ENCODE results near the gene SLC9A5. TPM values are rescaled to one million over a fixed set of nuclear protein-coding genes. Genes with fewer than 3 reads are reported as not detected.

SLC9A5 gene
- total and polyA plus RNA-seq, 9 of the 15 experiments (the other 6 are each of a cell fraction or from before 2014, with no cell fraction given) = 0.06 to 3.1 (median 1.2) TPM

DNA sequence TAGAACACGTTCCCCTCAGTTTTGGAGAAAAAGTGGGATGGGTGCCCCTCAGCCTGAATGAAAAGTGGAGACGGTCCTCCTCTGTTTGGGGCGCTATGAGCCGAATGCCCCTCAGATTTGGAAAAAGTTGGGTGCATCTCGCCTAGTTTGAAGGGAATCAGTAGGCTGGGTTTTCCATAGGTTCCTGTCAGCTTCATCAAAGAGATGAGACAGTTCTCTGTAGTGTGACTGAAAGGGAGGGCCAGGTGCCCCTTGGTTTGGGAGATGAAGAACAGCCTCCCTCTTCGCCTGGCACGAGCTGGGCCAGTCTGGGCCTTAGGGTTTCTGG lies 742 bp upstream of the SLC9A5 start (continued):
- TF ChIP-seq, protein P1, sequence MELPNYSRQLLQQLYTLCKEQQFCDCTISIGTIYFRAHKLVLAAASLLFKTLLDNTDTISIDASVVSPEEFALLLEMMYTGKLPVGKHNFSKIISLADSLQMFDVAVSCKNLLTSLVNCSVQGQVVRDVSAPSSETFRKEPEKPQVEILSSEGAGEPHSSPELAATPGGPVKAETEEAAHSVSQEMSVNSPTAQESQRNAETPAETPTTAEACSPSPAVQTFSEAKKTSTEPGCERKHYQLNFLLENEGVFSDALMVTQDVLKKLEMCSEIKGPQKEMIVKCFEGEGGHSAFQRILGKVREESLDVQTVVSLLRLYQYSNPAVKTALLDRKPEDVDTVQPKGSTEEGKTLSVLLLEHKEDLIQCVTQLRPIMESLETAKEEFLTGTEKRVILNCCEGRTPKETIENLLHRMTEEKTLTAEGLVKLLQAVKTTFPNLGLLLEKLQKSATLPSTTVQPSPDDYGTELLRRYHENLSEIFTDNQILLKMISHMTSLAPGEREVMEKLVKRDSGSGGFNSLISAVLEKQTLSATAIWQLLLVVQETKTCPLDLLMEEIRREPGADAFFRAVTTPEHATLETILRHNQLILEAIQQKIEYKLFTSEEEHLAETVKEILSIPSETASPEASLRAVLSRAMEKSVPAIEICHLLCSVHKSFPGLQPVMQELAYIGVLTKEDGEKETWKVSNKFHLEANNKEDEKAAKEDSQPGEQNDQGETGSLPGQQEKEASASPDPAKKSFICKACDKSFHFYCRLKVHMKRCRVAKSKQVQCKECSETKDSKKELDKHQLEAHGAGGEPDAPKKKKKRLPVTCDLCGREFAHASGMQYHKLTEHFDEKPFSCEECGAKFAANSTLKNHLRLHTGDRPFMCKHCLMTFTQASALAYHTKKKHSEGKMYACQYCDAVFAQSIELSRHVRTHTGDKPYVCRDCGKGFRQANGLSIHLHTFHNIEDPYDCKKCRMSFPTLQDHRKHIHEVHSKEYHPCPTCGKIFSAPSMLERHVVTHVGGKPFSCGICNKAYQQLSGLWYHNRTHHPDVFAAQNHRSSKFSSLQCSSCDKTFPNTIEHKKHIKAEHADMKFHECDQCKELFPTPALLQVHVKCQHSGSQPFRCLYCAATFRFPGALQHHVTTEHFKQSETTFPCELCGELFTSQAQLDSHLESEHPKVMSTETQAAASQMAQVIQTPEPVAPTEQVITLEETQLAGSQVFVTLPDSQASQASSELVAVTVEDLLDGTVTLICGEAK (IDR thresholded peaks at IDR 0.05) = 0 out of 2 replicates have a peak, but pooled peaks have one; percentile 6
- TF ChIP-seq, protein P1 (CRISPR knock-in tag; IDR thresholded peaks at IDR 0.05) = no peak
- TF ChIP-seq, protein P2, sequence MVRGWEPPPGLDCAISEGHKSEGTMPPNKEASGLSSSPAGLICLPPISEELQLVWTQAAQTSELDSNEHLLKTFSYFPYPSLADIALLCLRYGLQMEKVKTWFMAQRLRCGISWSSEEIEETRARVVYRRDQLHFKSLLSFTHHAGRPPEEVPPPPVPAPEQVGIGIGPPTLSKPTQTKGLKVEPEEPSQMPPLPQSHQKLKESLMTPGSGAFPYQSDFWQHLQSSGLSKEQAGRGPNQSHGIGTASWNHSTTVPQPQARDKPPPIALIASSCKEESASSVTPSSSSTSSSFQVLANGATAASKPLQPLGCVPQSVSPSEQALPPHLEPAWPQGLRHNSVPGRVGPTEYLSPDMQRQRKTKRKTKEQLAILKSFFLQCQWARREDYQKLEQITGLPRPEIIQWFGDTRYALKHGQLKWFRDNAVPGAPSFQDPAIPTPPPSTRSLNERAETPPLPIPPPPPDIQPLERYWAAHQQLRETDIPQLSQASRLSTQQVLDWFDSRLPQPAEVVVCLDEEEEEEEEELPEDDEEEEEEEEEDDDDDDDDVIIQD (CRISPR knock-in tag; IDR thresholded peaks at IDR 0.05) = no peak
- TF ChIP-seq, protein P3, sequence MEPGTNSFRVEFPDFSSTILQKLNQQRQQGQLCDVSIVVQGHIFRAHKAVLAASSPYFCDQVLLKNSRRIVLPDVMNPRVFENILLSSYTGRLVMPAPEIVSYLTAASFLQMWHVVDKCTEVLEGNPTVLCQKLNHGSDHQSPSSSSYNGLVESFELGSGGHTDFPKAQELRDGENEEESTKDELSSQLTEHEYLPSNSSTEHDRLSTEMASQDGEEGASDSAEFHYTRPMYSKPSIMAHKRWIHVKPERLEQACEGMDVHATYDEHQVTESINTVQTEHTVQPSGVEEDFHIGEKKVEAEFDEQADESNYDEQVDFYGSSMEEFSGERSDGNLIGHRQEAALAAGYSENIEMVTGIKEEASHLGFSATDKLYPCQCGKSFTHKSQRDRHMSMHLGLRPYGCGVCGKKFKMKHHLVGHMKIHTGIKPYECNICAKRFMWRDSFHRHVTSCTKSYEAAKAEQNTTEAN (CRISPR knock-in tag; IDR thresholded peaks at IDR 0.05) = no peak

Data from K562 (cell line).